Daoy (cell line): ENCODE results near the gene RALGAPB. TPM values are rescaled to one million over a fixed set of nuclear protein-coding genes. Genes with fewer than 3 reads are reported as not detected.

Experiments used
- DNase-seq: peaks from one replicate; pipeline ENCODE4 v3.0.0-alpha.2; 2015; ENCODE audit warnings: low read depth
- total RNA-seq: library from RNA; depleted of rRNA; stranded (reverse); fragments of >200 nt; shearing (Covaris generic); gene quantifications from 2 replicates; pipeline ENCODE4 v1.2.3, GENCODE V29; 2014; rRNA removed

RALGAPB gene
- total RNA-seq, 1 experiment from 2014 or later, result 17.8 TPM

- DNase-seq, result no peak
Observed at GRCh38 chr20:38610521-38610920, 137.9 kb downstream of the RALGAPB start.

DNA sequence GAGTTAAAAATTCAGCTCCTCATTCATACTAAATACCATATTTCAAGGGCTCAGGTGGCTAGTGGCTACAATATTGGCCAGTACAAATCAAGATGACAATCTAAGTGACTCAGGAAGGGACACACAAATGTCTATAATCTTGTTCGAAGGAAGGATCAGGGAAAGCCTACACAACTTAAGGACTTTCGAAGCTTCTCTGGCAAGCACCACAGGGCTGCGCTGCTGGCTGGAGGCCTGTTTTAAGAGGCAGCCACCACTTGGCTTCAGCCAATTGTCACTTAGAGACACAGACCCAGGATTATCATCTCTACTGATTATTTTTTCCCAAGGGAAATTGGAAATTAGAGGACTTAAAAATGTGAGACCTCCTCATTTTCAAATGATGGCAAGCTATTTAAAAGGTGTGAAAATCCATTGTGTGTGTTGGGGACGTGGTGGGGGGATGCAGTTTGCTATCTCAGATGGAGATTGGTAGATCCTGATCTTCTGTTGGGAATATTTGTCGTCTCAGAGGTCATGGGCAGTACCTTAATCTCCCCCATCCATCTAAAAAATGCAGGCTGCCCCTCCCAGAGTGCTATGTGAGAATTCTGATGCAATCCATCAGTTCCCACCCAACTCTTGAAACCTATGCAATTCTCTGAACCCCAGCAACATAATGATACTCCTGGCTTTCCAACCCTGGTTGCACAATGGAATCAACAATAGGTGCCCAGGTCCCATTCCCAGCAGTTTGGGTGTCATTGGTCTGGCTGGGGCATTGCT is 140.3 kb downstream of the RALGAPB start:
- no peak for DNase-seq

DNA sequence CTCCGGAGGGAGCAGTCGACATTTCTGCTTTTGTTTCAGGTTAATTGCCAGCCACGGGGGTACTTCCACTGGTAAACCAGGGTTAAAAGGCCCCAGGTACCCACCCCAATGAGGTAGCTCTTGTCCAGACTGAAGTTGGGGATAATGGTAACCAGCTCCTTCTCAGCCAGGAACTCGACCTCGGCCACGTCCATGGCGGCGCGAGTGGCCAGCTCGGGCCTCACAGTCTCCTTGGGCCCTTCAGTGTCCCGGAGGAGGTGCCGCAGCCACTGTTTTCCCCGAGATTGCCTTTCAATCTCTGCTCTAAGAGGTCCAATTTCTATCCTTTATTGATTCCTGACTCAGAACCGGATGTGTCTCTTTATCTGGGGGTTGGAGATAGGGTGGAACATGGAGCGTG is 142.6 kb downstream of the RALGAPB start:
- DNase-seq, result no peak

DNA sequence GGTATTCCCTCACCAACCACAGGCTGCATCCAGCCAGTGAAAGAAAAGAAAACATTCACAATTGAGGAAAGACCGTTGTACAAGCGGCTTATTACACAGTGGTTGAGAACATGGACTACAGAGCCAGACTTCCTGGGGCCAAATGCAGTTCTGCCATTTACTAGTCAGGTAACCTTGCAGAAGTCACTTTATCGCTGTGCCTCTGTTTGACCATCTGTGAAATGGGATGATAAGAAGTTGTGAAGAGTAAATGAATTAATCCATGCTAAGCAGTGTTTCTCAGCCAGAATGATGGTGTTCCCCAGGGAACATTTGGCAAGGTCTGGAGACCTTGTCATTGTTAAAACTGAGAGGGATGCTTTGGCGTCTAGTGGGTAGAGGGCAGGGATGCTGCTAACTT is 143.8 kb downstream of the RALGAPB start:
- DNase-seq, result no peak

- DNase-seq, result peak; percentile 50
Observed at GRCh38 chr20:38617011-38617829, 144.6 kb downstream of the RALGAPB start.

GRCh38 chr20:38617830-38618196 is 145.2 kb downstream of the RALGAPB start:
- DNase-seq, result no peak

GRCh38 chr20:38620441-38620840 is 147.8 kb downstream of the RALGAPB start:
- no peak for DNase-seq

GRCh38 chr20:38623061-38623460 is 150.4 kb downstream of the RALGAPB start:
- DNase-seq, result no peak

- no peak for DNase-seq
Observed at GRCh38 chr20:38624084-38624483, 151.4 kb downstream of the RALGAPB start.

GRCh38 chr20:38625896-38626295 is 153.3 kb downstream of the RALGAPB start:
- no peak for DNase-seq

- DNase-seq, result no peak
Observed at GRCh38 chr20:38626921-38627659, 154.4 kb downstream of the RALGAPB start.

Other genes with a start within 250 kb of the RALGAPB start
- 0.30 and 1.0 TPM in 2 replicates for gene KIAA1755, start 212.1 kb upstream of the RALGAPB start, total RNA-seq
- 0.09 TPM in 1 of 2 replicates, not detected in the other for gene BPI, start 168.7 kb upstream of the RALGAPB start, total RNA-seq
- not detected in 2 replicates for gene LBP, start 126.4 kb upstream of the RALGAPB start, total RNA-seq
- 18.9 and 24.2 TPM in 2 replicates for gene SNHG17, start 37.5 kb upstream of the RALGAPB start, total RNA-seq
- gene ADIG, start 108.4 kb downstream of the RALGAPB start, total RNA-seq, result not detected in 2 replicates
- gene ARHGAP40, start 129.0 kb downstream of the RALGAPB start, total RNA-seq, result not detected in 2 replicates